ENCODE measurements around the gene PRDM7.
"Not testable (repeated sequence)": the region's sequence is repeated elsewhere in the genome, so short reads cannot be mapped to it uniquely, and the experiment has no call there.

Gene PRDM7

GRCh38 chr16:90057738-90058173 is 19.4 kb downstream of the PRDM7 start:
- FAIRE-seq (no peak), DNase-seq (ENCODE audit: insufficient read length, low spot score) (no peak)
- TF ChIP-seq POLR2AphosphoS5 (IDR thresholded peaks at IDR 0.05; ENCODE audit: low read depth, low read length) (no peak), POLR2A (IDR thresholded peaks at IDR 0.05; ENCODE audit: low read depth, low read length) (no peak), POU2F2 (IDR thresholded peaks at IDR 0.05; ENCODE audit: low read depth, low read length) (no peak), PAX5 (IDR thresholded peaks at IDR 0.05; ENCODE audit: insufficient read depth, low read length, severe bottlenecking) (no peak), SPI1 (IDR thresholded peaks at IDR 0.05; ENCODE audit: low read depth, low read length) (no peak), TAF1 (IDR thresholded peaks at IDR 0.05; ENCODE audit: low read depth, low read length) (no peak)

- not testable (repeated sequence) for DNase-seq (ENCODE audit: insufficient read length, low spot score); FAIRE-seq
Measured at GRCh38 chr16:90056521-90056920, 20.6 kb downstream of the PRDM7 start.

- no peak for TF ChIP-seq TAF1 (IDR thresholded peaks at IDR 0.05; ENCODE audit: low read depth, low read length)
- no peak for TF ChIP-seq SPI1 (IDR thresholded peaks at IDR 0.05; ENCODE audit: low read depth, low read length)
- TF ChIP-seq POLR2AphosphoS5 (IDR thresholded peaks at IDR 0.05; ENCODE audit: low read depth, low read length), result no peak
- no peak for TF ChIP-seq POU2F2 (IDR thresholded peaks at IDR 0.05; ENCODE audit: low read depth, low read length)
- TF ChIP-seq PAX5 (IDR thresholded peaks at IDR 0.05; ENCODE audit: insufficient read depth, low read length, severe bottlenecking), result no peak
- no peak for TF ChIP-seq POLR2A (IDR thresholded peaks at IDR 0.05; ENCODE audit: low read depth, low read length)
- FAIRE-seq, result no peak
- no peak for DNase-seq (ENCODE audit: insufficient read length, low spot score)
Measured at GRCh38 chr16:90055371-90055770, 21.8 kb downstream of the PRDM7 start.

GRCh38 chr16:90054554-90054953 is 22.6 kb downstream of the PRDM7 start:
- no peak for TF ChIP-seq POU2F2 (IDR thresholded peaks at IDR 0.05; ENCODE audit: low read depth, low read length)
- TF ChIP-seq SPI1 (IDR thresholded peaks at IDR 0.05; ENCODE audit: low read depth, low read length), result no peak
- TF ChIP-seq PAX5 (IDR thresholded peaks at IDR 0.05; ENCODE audit: insufficient read depth, low read length, severe bottlenecking), result no peak
- TF ChIP-seq POLR2A (IDR thresholded peaks at IDR 0.05; ENCODE audit: low read depth, low read length), result no peak
- no peak for TF ChIP-seq POLR2AphosphoS5 (IDR thresholded peaks at IDR 0.05; ENCODE audit: low read depth, low read length)
- no peak for TF ChIP-seq TAF1 (IDR thresholded peaks at IDR 0.05; ENCODE audit: low read depth, low read length)
- FAIRE-seq (no peak), DNase-seq (ENCODE audit: insufficient read length, low spot score) (no peak)

- DNase-seq (ENCODE audit: insufficient read length, low spot score) (no peak), FAIRE-seq (no peak)
- TF ChIP-seq SPI1 (IDR thresholded peaks at IDR 0.05; ENCODE audit: low read depth, low read length), result no peak
- no peak for TF ChIP-seq POLR2A (IDR thresholded peaks at IDR 0.05; ENCODE audit: low read depth, low read length)
- TF ChIP-seq POLR2AphosphoS5 (IDR thresholded peaks at IDR 0.05; ENCODE audit: low read depth, low read length), result no peak
- TF ChIP-seq TAF1 (IDR thresholded peaks at IDR 0.05; ENCODE audit: low read depth, low read length), result no peak
- no peak for TF ChIP-seq PAX5 (IDR thresholded peaks at IDR 0.05; ENCODE audit: insufficient read depth, low read length, severe bottlenecking)
- no peak for TF ChIP-seq POU2F2 (IDR thresholded peaks at IDR 0.05; ENCODE audit: low read depth, low read length)
Measured at GRCh38 chr16:90053902-90054500, 23.1 kb downstream of the PRDM7 start.

- TF ChIP-seq SPI1 (IDR thresholded peaks at IDR 0.05; ENCODE audit: low read depth, low read length) (no peak), TAF1 (IDR thresholded peaks at IDR 0.05; ENCODE audit: low read depth, low read length) (no peak), PAX5 (IDR thresholded peaks at IDR 0.05; ENCODE audit: insufficient read depth, low read length, severe bottlenecking) (no peak), POU2F2 (IDR thresholded peaks at IDR 0.05; ENCODE audit: low read depth, low read length) (no peak), POLR2A (IDR thresholded peaks at IDR 0.05; ENCODE audit: low read depth, low read length) (no peak), POLR2AphosphoS5 (IDR thresholded peaks at IDR 0.05; ENCODE audit: low read depth, low read length) (no peak)
- DNase-seq (ENCODE audit: insufficient read length, low spot score), result no peak
- FAIRE-seq, result no peak
Measured at GRCh38 chr16:90050969-90051368, 26.2 kb downstream of the PRDM7 start.

GRCh38 chr16:90048737-90049330 is 28.3 kb downstream of the PRDM7 start:
- DNase-seq (ENCODE audit: insufficient read length, low spot score) (no peak), FAIRE-seq (no peak)
- TF ChIP-seq TAF1 (IDR thresholded peaks at IDR 0.05; ENCODE audit: low read depth, low read length) (no peak), POLR2AphosphoS5 (IDR thresholded peaks at IDR 0.05; ENCODE audit: low read depth, low read length) (no peak), SPI1 (IDR thresholded peaks at IDR 0.05; ENCODE audit: low read depth, low read length) (no peak), PAX5 (IDR thresholded peaks at IDR 0.05; ENCODE audit: insufficient read depth, low read length, severe bottlenecking) (no peak), POU2F2 (IDR thresholded peaks at IDR 0.05; ENCODE audit: low read depth, low read length) (no peak), POLR2A (IDR thresholded peaks at IDR 0.05; ENCODE audit: low read depth, low read length) (no peak)

- DNase-seq (ENCODE audit: insufficient read length, low spot score), result no peak
- no peak for FAIRE-seq
- TF ChIP-seq SPI1 (IDR thresholded peaks at IDR 0.05; ENCODE audit: low read depth, low read length) (no peak), POLR2AphosphoS5 (IDR thresholded peaks at IDR 0.05; ENCODE audit: low read depth, low read length) (no peak), POU2F2 (IDR thresholded peaks at IDR 0.05; ENCODE audit: low read depth, low read length) (no peak), PAX5 (IDR thresholded peaks at IDR 0.05; ENCODE audit: insufficient read depth, low read length, severe bottlenecking) (no peak), TAF1 (IDR thresholded peaks at IDR 0.05; ENCODE audit: low read depth, low read length) (no peak)
Measured at GRCh38 chr16:90048347-90048722, 28.8 kb downstream of the PRDM7 start.

GRCh38 chr16:90047714-90048346 is 29.3 kb downstream of the PRDM7 start:
- FAIRE-seq (no peak), DNase-seq (ENCODE audit: insufficient read length, low spot score) (no peak)
- TF ChIP-seq POU2F2 (IDR thresholded peaks at IDR 0.05; ENCODE audit: low read depth, low read length) (no peak), SPI1 (IDR thresholded peaks at IDR 0.05; ENCODE audit: low read depth, low read length) (no peak), PAX5 (IDR thresholded peaks at IDR 0.05; ENCODE audit: insufficient read depth, low read length, severe bottlenecking) (no peak), TAF1 (IDR thresholded peaks at IDR 0.05; ENCODE audit: low read depth, low read length) (no peak)
